Panc1 (cell line): ENCODE data around the gene FAM50B.

Experiments used
- CTCF ChIP-seq: fragments of 450-650 bp; IDR thresholded peaks from 2 replicates; pipeline ENCODE4 v1.5.1; 2017; ENCODE audit warnings: mild to moderate bottlenecking
- POLR2AphosphoS5 ChIP-seq: IDR thresholded peaks from 2 replicates; pipeline ENCODE4 v1.6.1; 2012; ENCODE audit warnings: mild to moderate bottlenecking, low read depth, low read length, moderate library complexity

GRCh38 chr6:3851839-3852238 lies 2.7 kb downstream of the FAM50B start:
- TF ChIP-seq CTCF, result no peak
- TF ChIP-seq POLR2AphosphoS5, result no peak
